ENCODE data around the gene SCFD1. TPM values are rescaled to one million over a fixed set of nuclear protein-coding genes. Genes with fewer than 3 reads are reported as not detected.
A peak's percentile ranks its signal among the peaks of the same experiment; 100 is the strongest.
"Not testable (repeated sequence)": the region's sequence is repeated elsewhere in the genome, so short reads cannot be mapped to it uniquely, and the experiment has no call there.

Gene SCFD1
- 65.6 TPM for polyA plus RNA-seq (2012; ENCODE audit: missing spikeins)

DNA sequence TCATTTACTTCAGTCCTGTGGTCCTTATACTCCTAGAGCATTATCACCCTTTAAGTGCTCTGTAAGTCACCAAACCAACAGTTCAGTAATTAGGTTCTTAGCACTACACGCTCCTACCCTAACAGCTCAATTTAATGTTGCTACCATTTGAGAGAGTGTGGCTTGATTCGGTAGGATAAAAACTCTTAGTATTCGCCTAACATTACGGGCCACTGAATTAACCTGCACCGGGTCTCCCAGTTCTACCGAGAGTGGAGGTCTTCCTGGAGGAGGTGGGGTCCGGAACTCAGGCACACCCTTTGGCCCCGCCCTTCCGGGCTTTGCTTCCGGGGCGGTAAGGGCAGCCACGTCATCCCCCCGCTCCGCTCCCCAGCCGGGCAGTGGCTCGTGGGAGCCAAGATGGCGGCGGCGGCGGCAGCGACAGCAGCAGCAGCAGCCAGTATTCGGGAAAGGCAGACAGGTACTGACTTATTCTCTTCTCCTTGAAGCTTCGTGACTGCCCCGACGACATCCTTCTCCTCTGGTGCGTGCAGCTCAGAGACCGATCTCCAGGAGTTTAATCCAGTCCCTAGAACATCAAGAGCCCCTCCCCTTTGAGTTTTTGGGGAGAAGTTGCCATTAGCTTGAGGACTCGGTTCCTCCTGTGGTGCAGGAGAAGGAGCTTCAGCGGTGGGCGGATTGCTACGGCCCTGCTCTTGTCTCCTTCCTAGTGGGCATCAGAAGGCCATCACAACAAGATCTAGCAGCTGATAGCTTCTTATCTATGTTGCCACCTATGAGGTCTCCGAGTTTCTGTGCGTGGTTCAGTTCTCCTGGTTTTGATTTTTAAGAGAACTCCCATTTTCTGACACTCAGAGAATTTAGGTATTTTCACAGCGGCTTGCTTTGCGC is at the start of gene SCFD1:
Gene SCFD1, plus strand, starts transcription at position 380 of the 891 bp plus-strand sequence. Its CDS starts 20 bp downstream, at position 400.
- TF ChIP-seq TAF1 (IDR thresholded peaks at IDR 0.05; ENCODE audit: borderline replicate concordance, low read depth, low read length), result peak; percentile 96
- peak; percentile 95 for TF ChIP-seq POLR2AphosphoS5 (IDR thresholded peaks at IDR 0.05; ENCODE audit: low read depth, low read length)
- peak; percentile 96 for TF ChIP-seq POLR2A (IDR thresholded peaks at IDR 0.05; ENCODE audit: low read depth, low read length)
- FAIRE-seq (peak; percentile 92), DNase-seq (ENCODE audit: insufficient read length) (peak; percentile 58)

GRCh38 chr14:30572771-30573170 is 49.3 kb upstream of the SCFD1 start:
- FAIRE-seq, result no peak
- TF ChIP-seq POLR2AphosphoS5 (IDR thresholded peaks at IDR 0.05; ENCODE audit: low read depth, low read length), result no peak
- TF ChIP-seq TAF1 (IDR thresholded peaks at IDR 0.05; ENCODE audit: borderline replicate concordance, low read depth, low read length), result no peak
- TF ChIP-seq POLR2A (IDR thresholded peaks at IDR 0.05; ENCODE audit: low read depth, low read length), result no peak
- DNase-seq (ENCODE audit: insufficient read length), result no peak

- TF ChIP-seq POLR2A (IDR thresholded peaks at IDR 0.05; ENCODE audit: low read depth, low read length) (no peak), POLR2AphosphoS5 (IDR thresholded peaks at IDR 0.05; ENCODE audit: low read depth, low read length) (no peak), TAF1 (IDR thresholded peaks at IDR 0.05; ENCODE audit: borderline replicate concordance, low read depth, low read length) (no peak)
- DNase-seq (ENCODE audit: insufficient read length) (no peak), FAIRE-seq (no peak)
These were observed 48.8 kb upstream of the SCFD1 start for GRCh38 chr14:30573226-30573814.

GRCh38 chr14:30573966-30574365 is 48.2 kb upstream of the SCFD1 start:
- no peak for DNase-seq (ENCODE audit: insufficient read length)
- no peak for FAIRE-seq
- TF ChIP-seq POLR2AphosphoS5 (IDR thresholded peaks at IDR 0.05; ENCODE audit: low read depth, low read length), result no peak
- TF ChIP-seq TAF1 (IDR thresholded peaks at IDR 0.05; ENCODE audit: borderline replicate concordance, low read depth, low read length), result no peak
- no peak for TF ChIP-seq POLR2A (IDR thresholded peaks at IDR 0.05; ENCODE audit: low read depth, low read length)

DNA sequence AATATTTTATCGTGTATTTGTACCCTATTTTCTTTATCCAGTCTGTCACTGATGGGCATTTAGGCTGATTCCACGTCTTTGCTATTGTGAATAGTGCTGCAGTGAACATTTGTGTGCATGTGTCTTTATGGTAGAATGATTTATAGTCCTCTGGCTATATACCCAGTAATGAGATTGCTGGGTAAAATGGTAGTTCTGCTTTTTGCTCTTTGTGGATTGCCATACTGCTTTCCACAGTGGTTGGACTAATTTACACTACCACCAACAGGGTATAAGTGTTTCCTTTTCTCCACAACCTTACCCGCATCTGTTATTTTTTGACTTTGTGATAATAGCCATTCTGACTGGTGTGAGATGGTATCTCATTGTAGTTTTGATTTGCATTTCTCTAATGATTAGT is 47.3 kb upstream of the SCFD1 start:
- not testable (repeated sequence) for FAIRE-seq; DNase-seq (ENCODE audit: insufficient read length)

DNA sequence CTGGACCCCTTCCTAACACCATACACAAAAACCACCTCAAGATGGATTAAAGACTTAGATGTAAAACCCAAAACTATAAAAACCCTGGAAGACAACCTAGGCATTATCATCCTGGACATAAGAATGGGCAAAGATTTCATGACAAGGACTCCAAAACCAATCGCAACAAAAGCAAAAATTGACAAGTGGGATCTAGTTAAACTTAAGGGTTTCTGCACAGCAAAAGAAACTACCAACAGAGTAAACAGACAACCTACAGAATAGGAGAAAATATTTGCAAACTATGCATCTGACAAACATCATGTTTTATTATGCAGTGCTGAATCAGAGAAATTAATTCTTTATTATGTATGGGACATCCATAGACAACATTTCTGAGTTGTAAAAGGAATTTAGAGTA is 45.8 kb upstream of the SCFD1 start:
- DNase-seq (ENCODE audit: insufficient read length); FAIRE-seq: not testable (repeated sequence)

DNA sequence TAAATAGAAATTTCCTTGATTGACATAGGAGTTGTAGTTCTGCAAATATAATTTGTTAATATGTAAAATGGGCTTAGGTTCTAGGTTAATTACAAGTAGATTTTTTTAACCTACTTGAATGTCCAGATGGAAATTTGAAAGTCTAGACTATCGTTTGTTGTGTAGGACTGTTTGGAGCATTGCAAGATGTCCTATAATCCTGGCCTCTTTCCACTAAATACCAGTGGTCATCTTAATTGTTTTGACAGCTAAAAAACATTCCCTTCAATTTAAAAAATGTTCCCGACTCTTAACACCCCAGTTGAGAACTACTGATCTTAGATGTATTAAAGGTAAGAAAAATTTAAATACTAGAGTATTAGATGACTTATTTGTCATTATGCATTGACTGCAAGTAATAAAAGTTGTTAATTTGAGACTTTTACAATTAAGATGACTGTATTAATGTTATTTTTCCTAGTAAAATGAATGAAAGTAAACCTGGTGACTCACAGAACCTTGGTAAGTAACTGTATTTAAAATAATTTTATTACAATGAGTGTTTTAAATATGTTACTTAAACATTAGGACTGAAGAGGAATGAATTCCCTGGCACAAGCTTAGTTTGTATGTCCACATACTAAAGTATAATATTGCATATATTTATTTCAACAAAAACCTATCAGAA is 41.4 kb upstream of the SCFD1 start:
- FAIRE-seq (no peak), DNase-seq (ENCODE audit: insufficient read length) (no peak)
- TF ChIP-seq TAF1 (IDR thresholded peaks at IDR 0.05; ENCODE audit: borderline replicate concordance, low read depth, low read length) (no peak), POLR2A (IDR thresholded peaks at IDR 0.05; ENCODE audit: low read depth, low read length) (no peak), POLR2AphosphoS5 (IDR thresholded peaks at IDR 0.05; ENCODE audit: low read depth, low read length) (no peak)

- DNase-seq (ENCODE audit: insufficient read length) (no peak), FAIRE-seq (no peak)
These were observed 40.9 kb upstream of the SCFD1 start for GRCh38 chr14:30581283-30581625.

DNA sequence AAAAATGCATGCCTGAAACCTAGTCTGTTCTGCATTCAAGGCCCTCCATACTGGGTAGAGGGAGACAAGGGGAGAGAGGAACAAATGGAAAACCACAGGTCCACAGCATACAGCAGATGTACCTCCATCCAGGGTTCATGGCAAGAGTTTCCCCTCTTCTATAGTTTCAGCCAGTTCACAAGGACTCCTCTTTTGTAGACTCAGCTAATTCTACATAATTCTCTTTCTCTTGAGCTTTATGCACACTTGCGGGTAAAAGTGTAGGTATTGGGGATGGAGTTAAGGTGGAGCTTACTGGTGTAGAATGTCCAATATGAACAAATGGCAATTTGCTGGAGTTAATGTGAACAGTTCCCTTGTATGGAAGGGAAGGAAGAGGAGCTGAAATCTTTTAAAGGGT is 39.7 kb upstream of the SCFD1 start:
- FAIRE-seq, result no peak

More at GRCh38 chr14:30581283-30581625, 40.9 kb upstream of the SCFD1 start:
- TF ChIP-seq POLR2A (IDR thresholded peaks at IDR 0.05; ENCODE audit: low read depth, low read length) (no peak), TAF1 (IDR thresholded peaks at IDR 0.05; ENCODE audit: borderline replicate concordance, low read depth, low read length) (no peak), POLR2AphosphoS5 (IDR thresholded peaks at IDR 0.05; ENCODE audit: low read depth, low read length) (no peak)

GRCh38 chr14:30584058-30584630 is 38.0 kb upstream of the SCFD1 start:
- FAIRE-seq, result no peak
- TF ChIP-seq POLR2A (IDR thresholded peaks at IDR 0.05; ENCODE audit: low read depth, low read length), result no peak
- TF ChIP-seq TAF1 (IDR thresholded peaks at IDR 0.05; ENCODE audit: borderline replicate concordance, low read depth, low read length), result no peak
- no peak for TF ChIP-seq POLR2AphosphoS5 (IDR thresholded peaks at IDR 0.05; ENCODE audit: low read depth, low read length)
- DNase-seq (ENCODE audit: insufficient read length), result no peak

More for the DNA sequence above, 39.7 kb upstream of the SCFD1 start:
- TF ChIP-seq POLR2AphosphoS5 (IDR thresholded peaks at IDR 0.05; ENCODE audit: low read depth, low read length) (no peak), POLR2A (IDR thresholded peaks at IDR 0.05; ENCODE audit: low read depth, low read length) (no peak), TAF1 (IDR thresholded peaks at IDR 0.05; ENCODE audit: borderline replicate concordance, low read depth, low read length) (no peak)
- no peak for DNase-seq (ENCODE audit: insufficient read length)

DNA sequence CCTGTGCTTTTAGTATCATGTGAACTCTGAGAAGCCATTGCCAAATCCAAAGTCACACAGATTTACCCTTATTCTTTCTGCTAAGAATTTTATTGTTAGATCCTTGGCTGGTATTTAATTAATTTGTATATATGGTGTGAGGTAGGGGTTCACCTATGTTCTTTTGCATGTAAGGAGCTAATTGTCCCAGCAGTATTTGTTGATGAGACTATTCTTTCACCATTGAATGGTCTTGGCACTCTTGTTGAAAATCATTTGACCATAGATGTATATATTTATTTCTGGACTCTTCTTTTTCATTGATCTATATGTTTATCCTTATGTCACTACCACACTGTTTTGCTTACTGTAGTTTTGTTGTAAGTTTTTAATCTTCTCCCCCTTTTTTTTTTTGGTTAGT is 36.9 kb upstream of the SCFD1 start:
- no peak for FAIRE-seq
- TF ChIP-seq TAF1 (IDR thresholded peaks at IDR 0.05; ENCODE audit: borderline replicate concordance, low read depth, low read length) (no peak), POLR2A (IDR thresholded peaks at IDR 0.05; ENCODE audit: low read depth, low read length) (no peak), POLR2AphosphoS5 (IDR thresholded peaks at IDR 0.05; ENCODE audit: low read depth, low read length) (no peak)
- no peak for DNase-seq (ENCODE audit: insufficient read length)
